T-helper 22 cell (primary cell): ENCODE data around the gene ZNF275.
"Not testable (repeated sequence)": the region's sequence is repeated elsewhere in the genome, so short reads cannot be mapped to it uniquely, and the experiment has no call there.

Experiments
- DNase-seq: peaks from one replicate; pipeline ENCODE4 v3.0.0-alpha.2; 2020; ENCODE audit warnings: low read depth

Gene ZNF275

GRCh38 chrX:153319295-153320046 is 14.5 kb upstream of the ZNF275 start:
- DNase-seq: no peak

- DNase-seq: not testable (repeated sequence)
Measured at GRCh38 chrX:153320047-153320443, 13.9 kb upstream of the ZNF275 start.

GRCh38 chrX:153320555-153321184 is 13.3 kb upstream of the ZNF275 start:
- no peak for DNase-seq

GRCh38 chrX:153321381-153322124 is 12.4 kb upstream of the ZNF275 start, which contains the start of gene PNMA6F:
Gene PNMA6F (minus strand): TSS chrX:153321767. CDS start chrX:153320674, 1,093 bp downstream.
- DNase-seq: no peak

- no peak for DNase-seq
Measured at GRCh38 chrX:153327561-153327960, 6.4 kb upstream of the ZNF275 start.

- DNase-seq: no peak
Measured at GRCh38 chrX:153333266-153333665, 687 bp upstream of the ZNF275 start.

- no peak for DNase-seq
Measured at GRCh38 chrX:153334654-153335295, 822 bp downstream of the ZNF275 start.

- DNase-seq: no peak
Measured at GRCh38 chrX:153336121-153336894, 2.4 kb downstream of the ZNF275 start.

- no peak for DNase-seq
Measured at GRCh38 chrX:153336988-153337387, 3.0 kb downstream of the ZNF275 start.

GRCh38 chrX:153338836-153339235 is 4.9 kb downstream of the ZNF275 start:
- no peak for DNase-seq

- no peak for DNase-seq
Measured at GRCh38 chrX:153339662-153340061, 5.7 kb downstream of the ZNF275 start.

GRCh38 chrX:153340111-153340510 is 6.2 kb downstream of the ZNF275 start:
- no peak for DNase-seq

GRCh38 chrX:153342762-153343558 is 9.0 kb downstream of the ZNF275 start:
- no peak for DNase-seq

- no peak for DNase-seq
Measured at GRCh38 chrX:153343674-153344073, 9.7 kb downstream of the ZNF275 start.

- no peak for DNase-seq
Measured at GRCh38 chrX:153347530-153347929, 13.6 kb downstream of the ZNF275 start.

GRCh38 chrX:153348421-153348820 is 14.5 kb downstream of the ZNF275 start:
- no peak for DNase-seq

GRCh38 chrX:153349952-153350351 is 16.0 kb downstream of the ZNF275 start:
- DNase-seq: no peak

GRCh38 chrX:153351981-153352380 is 18.0 kb downstream of the ZNF275 start:
- no peak for DNase-seq

- DNase-seq: no peak
Measured at GRCh38 chrX:153352858-153353257, 18.9 kb downstream of the ZNF275 start.

GRCh38 chrX:153353416-153353815 is 19.5 kb downstream of the ZNF275 start:
- DNase-seq: no peak

GRCh38 chrX:153357877-153358276 is 23.9 kb downstream of the ZNF275 start:
- no peak for DNase-seq
